NCI-H748 (cell line): ENCODE results near the gene AP3D1.
A peak's percentile ranks its signal among the peaks of the same experiment; 100 is the strongest.

Experiments used
- DNase-seq: peaks from one replicate; lab custom pipeline; 2025; ENCODE audit not compliant: unreplicated experiment; lab: John Stamatoyannopoulos, UW

AP3D1 gene

DNA sequence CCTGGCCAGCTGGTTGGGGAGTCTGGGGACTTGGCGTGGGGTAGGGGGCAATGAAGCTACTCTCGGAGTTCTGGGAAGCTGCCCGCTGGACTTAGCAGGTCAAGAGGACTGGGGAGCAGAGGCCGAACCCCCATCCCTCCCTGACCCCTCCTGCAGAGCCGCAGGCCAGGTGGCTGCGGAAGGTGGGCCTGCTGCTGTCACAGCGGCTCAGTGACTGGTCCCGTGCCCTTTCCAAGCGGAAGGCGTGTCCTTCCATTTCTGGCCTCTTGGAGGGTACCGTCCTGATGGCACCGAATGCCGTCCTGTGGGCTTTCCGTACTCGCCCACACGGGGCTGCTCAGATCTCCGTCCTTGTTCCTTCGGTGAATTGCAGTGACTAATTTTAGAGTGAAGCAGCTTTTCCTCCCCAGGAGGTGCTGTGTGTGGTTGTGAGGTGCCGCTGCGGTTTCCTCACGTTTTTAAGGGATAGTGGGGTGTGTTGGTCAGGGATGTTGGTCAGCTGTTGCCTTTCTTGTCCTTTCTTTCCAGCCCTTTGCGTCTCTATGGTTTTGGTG lies 33.1 kb upstream of the AP3D1 start:
- DNase-seq = no peak

DNA sequence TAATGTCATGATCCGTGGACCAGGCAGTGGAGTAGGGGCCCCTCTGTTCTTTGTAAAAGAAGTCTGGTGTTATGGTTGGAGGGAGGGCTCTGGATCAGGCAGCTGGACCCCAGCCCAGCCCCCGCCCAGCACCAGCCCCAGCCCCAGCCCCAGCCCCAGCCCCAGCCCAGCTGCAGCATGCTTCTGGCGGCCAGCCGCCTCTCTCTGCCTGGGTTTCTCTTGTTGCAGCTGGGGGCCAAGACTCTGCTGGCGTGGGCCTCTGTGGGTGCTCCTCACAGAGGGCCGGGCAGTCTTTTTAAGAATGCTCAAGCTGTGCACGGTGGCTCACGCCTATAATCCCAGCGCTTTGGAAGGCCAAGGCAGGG lies 30.2 kb upstream of the AP3D1 start:
- DNase-seq = no peak

DNA sequence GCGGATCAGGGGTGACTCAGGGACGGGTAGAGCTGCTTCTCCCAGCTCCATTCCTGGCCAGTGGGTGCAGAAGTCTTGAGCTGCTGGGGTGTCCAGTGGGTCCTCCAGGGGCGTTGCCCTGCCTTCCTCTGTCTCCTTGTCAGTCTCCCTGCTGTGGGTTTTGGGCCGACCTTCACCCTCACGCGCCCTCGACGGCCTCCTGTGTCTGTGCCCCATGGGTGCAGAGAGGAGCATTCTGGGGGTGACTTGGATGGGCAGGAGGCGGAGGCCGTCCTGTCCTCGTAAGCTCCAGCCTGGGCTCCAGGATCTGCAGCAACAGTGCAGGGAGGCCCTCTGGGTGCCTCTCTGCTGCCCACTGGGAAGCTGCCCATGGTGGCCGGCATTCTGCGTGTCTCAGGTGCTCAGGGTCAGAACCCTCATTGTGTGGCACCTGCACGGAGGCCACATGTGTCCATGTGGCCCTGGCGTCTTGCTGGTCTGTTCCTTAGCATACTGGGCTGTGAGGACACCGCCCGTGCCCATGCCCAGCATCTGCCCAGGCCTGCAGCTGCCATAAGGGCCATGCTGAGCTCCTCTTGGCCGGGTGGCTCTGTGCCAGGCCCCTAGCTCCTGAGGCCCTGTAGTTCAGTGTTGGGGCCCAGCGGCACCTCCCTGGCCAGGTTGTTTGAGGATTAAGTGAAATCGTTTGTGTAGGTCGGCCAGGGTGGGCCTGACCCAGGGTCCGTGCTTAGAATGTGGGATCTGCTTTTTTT lies 29.7 kb upstream of the AP3D1 start:
- no peak for DNase-seq

- DNase-seq = no peak
Observed at GRCh38 chr19:2180114-2180513, 28.7 kb upstream of the AP3D1 start.

- no peak for DNase-seq
Observed at GRCh38 chr19:2179095-2179494, 27.7 kb upstream of the AP3D1 start.

GRCh38 chr19:2176337-2176994 lies 25.1 kb upstream of the AP3D1 start:
- DNase-seq = no peak

DNA sequence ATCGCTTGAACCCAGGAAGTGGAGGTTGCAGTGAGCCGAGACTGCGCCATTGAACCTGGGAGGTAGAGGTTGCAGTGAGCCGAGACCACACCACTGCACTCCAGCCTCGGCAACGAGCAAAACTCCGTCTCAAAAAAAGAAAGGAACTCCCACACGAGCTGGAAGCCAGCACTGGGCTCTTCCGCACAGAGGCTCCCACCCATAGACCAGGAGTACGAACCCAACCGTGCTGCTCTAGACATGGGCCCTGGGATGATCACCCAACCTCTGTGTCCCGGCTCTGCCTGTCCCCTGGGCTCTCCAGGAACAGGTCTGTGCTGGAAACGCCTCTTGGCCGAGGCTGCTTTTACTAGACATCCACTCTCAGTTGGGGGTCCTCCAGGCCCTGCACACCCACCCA lies 24.4 kb upstream of the AP3D1 start:
- DNase-seq = no peak

GRCh38 chr19:2173767-2174577 lies 22.6 kb upstream of the AP3D1 start:
- no peak for DNase-seq

DNA sequence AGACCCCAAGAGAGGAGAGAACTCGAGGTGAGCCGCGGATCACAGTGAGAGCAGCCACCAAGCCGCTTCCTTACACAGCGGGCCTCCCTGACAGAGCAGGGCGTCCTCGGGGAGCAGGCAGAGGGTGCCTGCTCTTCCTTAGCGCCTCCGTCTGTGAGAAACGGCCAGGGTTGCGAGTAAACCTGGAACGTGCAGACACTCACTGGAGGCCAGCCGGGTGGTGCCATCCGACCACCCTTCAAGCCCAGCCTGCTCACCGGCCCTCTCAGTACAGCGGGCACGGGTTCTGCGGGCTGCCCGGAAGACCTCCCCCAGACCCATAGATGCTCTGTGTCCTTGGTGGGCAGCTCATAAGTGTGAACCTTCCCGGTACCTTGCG lies 22.0 kb upstream of the AP3D1 start:
- DNase-seq = no peak

DNA sequence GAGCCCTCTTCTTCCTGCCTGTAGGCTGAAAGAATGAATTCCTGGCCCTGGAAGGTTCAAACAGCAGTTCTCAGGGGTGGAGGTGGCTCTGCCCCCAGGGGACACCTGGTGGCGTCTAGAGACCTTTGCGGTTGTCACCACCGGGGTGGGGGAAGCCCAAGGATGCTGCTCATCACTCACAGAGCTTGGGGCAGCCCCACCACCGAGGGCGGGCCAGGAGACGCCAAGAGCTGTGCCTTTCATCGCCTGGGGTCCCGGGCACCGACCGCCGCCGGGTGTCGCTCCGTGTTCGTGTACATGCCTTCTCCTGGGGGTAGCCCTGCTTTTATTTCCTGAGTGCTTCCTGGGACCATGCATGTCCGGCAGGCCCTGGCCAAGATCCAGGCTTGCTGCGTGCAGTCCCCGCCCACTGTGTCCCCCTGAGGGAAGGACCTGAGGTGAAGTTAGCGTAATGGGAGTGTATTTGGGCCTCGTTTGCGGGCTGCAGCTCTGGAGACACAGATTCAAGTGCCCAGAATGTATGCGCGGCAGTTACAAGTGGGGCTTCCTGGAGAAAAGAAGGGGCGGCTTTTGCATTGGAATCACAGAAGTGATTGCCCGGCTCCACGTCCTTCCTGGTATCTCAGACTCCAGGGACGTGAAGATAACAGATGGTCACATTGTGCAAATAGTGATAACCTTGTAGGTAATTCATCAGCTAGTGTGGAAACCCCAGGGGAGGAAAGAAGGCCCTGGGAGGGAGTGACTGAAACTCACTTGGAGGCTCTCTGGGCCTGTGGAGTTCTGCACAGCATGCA lies 20.2 kb upstream of the AP3D1 start:
- no peak for DNase-seq

GRCh38 chr19:2170987-2171348 lies 19.6 kb upstream of the AP3D1 start:
- no peak for DNase-seq

GRCh38 chr19:2170219-2170618 lies 18.9 kb upstream of the AP3D1 start:
- DNase-seq = no peak

- no peak for DNase-seq
Observed at GRCh38 chr19:2168619-2169424, 17.5 kb upstream of the AP3D1 start.

GRCh38 chr19:2167896-2168618 lies 16.7 kb upstream of the AP3D1 start:
- no peak for DNase-seq

DNA sequence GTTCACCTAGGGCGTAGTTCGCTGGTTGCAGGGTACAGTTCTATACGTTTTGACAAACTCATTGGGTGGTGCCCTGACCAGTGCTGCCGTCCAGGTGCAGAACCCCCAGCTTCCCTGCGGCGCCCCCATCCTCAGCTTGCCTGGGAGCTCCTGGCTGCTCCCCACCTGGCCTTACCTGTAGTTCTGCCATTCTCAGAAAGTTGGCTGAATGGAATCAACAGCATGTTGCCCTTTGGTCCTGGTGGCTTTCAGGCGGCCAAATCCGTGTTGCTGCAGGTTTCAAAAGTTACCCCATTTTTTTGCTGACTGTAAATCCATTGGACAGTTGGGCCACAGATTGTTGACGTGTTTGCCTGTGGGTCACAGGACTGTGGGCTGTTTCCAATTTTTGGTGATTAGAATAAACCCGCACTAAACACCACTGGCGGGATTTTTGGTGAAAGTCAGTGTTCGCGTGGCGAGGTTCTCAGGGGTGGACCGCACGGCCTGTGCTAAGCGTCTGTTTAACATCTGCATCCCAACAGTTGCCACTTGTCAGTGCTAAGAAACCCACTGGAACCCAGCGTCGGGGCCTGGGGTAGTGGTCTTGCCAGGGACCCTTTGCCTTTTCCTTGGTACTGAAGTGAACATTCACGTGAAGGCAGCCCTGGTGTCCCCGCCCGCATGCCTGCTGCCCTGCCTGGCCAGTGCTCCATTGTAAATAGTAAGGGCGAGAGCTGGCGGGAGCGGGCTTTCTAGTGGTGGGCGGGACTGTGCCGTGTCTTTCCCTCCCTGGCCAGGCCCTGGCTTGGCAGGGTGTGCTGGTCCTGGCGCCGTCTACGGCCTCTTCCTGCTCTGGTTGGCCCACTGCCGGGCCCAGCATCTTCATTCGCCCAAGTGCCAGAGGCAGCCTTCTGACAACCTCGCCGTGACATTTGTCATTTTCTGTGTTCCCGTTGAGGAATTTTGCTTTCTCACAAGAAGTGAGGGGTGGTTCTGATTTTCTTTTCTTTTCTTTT lies 15.7 kb upstream of the AP3D1 start:
- DNase-seq = peak; percentile 28

DNA sequence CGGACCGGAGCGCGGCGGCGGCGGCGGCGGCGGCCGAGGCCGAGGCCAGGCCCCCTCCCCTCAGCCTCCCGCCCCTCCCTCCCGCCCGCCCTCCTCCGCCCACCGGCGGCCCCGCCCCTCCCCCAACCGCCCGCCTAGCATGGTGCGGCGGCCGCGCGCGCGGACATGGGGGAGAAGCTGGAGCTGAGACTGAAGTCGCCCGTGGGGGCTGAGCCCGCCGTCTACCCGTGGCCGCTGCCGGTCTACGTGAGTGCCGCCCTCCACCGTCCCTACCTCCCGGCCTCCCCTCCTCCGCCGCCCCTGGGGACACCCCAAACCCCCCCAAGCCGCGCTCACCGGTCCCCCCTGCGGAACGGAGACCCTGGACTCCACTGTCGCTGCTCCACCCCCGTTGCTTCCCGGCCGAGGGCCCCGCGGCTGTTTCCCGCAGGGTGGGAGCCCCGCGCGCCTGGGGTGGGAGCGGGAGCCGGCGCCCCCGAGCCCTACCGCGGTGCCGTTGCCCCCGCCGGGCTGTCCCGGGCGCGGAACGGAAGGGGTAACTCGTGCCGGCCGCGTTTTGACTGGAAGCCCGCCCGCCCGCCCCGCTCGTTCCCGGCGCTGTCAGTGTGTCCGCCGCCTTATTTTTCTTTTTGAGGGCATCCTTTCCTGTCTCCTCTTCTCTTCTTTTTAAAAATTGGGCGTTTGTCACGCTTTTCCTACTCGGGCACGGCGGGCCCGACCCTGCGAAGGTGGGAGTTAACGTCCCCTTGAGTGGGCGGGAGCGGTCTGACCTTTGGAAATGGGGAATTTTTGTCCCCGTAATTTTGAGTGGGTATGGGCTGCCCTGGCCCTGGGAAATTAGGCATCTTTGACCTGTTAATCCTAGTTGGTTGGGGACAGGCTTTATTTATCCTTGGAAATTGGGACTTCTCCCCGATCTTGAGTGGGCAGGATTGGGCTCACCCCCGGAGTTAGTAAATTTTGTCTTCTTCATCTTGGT lies 12.9 kb upstream of the AP3D1 start:
- peak; percentile 20 for DNase-seq

DNA sequence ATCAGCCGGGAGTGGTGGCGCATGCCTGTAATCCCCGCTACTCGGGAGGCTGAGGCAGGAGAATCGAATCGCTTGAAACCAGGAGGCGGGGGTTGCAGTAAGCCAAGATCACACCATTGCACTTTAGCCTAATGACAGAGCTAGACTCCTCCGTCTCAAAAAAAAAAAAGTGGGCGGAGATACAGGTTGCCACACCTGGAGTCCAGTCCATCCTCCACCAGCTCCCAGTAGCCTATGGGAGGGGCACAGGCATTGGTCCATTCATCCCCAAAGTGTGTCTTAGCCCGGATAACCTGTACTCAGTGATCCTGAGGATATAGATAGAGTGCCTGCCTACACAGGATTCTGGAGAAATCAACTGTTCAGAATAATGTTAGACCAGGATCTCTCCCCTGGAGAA lies 9.0 kb upstream of the AP3D1 start:
- DNase-seq = no peak
